SIG-M5 treated with dmso at 0.1 percent for 504 hours (cell line): ENCODE results near the gene HIGD1C.
"Not testable (repeated sequence)": the region's sequence is repeated elsewhere in the genome, so short reads cannot be mapped to it uniquely, and the experiment has no call there.

Experiments
- DNase-seq: peaks from one replicate; lab custom pipeline; 2025; ENCODE audit not compliant: unreplicated experiment; lab: John Stamatoyannopoulos, UW

Gene HIGD1C

GRCh38 chr12:51013441-51013840 lies 61.1 kb downstream of the HIGD1C start:
- no peak for DNase-seq

- not testable (repeated sequence) for DNase-seq
Observed at GRCh38 chr12:51014467-51014866, 62.1 kb downstream of the HIGD1C start.

GRCh38 chr12:51017452-51017851 lies 65.1 kb downstream of the HIGD1C start:
- DNase-seq = no peak

- no peak for DNase-seq
Observed at GRCh38 chr12:51018956-51019355, 66.6 kb downstream of the HIGD1C start.

- DNase-seq = no peak
Observed at GRCh38 chr12:51019927-51020326, 67.6 kb downstream of the HIGD1C start.
